DMS153 (cell line): ENCODE data around the gene MAP7D1.

Experiments
- DNase-seq: peaks from one replicate; lab custom pipeline; 2025; lab: John Stamatoyannopoulos, UW

The MAP7D1 gene

GRCh38 chr1:36155408-36156328 is at the start of gene MAP7D1:
MAP7D1 (plus strand) TSS chr1:36156160; CDS start chr1:36156418, 258 bp downstream.
- DNase-seq = peak; percentile 59

GRCh38 chr1:36106269-36106668 is 49.7 kb upstream of the MAP7D1 start:
- no peak for DNase-seq

- DNase-seq = no peak
Measured at GRCh38 chr1:36107394-36107793, 48.6 kb upstream of the MAP7D1 start.

- DNase-seq = no peak
Measured at GRCh38 chr1:36108314-36108713, 47.6 kb upstream of the MAP7D1 start.

GRCh38 chr1:36109041-36109679 is 46.8 kb upstream of the MAP7D1 start:
- no peak for DNase-seq

- no peak for DNase-seq
Measured at GRCh38 chr1:36111151-36111550, 44.8 kb upstream of the MAP7D1 start.

GRCh38 chr1:36112823-36113222 is 43.1 kb upstream of the MAP7D1 start:
- DNase-seq = no peak

GRCh38 chr1:36114371-36114770 is 41.6 kb upstream of the MAP7D1 start:
- no peak for DNase-seq

- no peak for DNase-seq
Measured at GRCh38 chr1:36115200-36115669, 40.7 kb upstream of the MAP7D1 start.

- no peak for DNase-seq
Measured at GRCh38 chr1:36115931-36116330, 40.0 kb upstream of the MAP7D1 start.

GRCh38 chr1:36116901-36117300 is 39.1 kb upstream of the MAP7D1 start:
- DNase-seq = no peak

- DNase-seq = no peak
Measured at GRCh38 chr1:36118447-36119204, 37.3 kb upstream of the MAP7D1 start.

GRCh38 chr1:36119456-36119855 is 36.5 kb upstream of the MAP7D1 start:
- DNase-seq = no peak

GRCh38 chr1:36122062-36123030 is 33.6 kb upstream of the MAP7D1 start:
- no peak for DNase-seq

GRCh38 chr1:36123356-36123755 is 32.6 kb upstream of the MAP7D1 start:
- DNase-seq = no peak

GRCh38 chr1:36124404-36125128 is 31.4 kb upstream of the MAP7D1 start:
- DNase-seq = no peak

GRCh38 chr1:36125129-36125991 is 30.6 kb upstream of the MAP7D1 start, which contains the start of gene COL8A2:
COL8A2 (minus strand) TSS chr1:36125222; CDS start chr1:36100242, 24,980 bp downstream.
- DNase-seq = no peak

- no peak for DNase-seq
Measured at GRCh38 chr1:36126005-36126716, 29.8 kb upstream of the MAP7D1 start.
